Erythroblast (primary cell): ENCODE measurements around the gene MCTS1.

ENCODE experiments used
- GATA1 ChIP-seq: IDR thresholded peaks from 2 replicates; pipeline ENCODE4 v1.6.1; 2011; ENCODE audit warnings: low read depth, mild to moderate bottlenecking, control low read depth, low read length, moderate library complexity
- POLR2A ChIP-seq: IDR thresholded peaks from 2 replicates; pipeline ENCODE4 v1.6.1; 2011; ENCODE audit warnings: mild to moderate bottlenecking, low read length

- TF ChIP-seq POLR2A (no peak), GATA1 (no peak)
These were observed 28.4 kb upstream of the MCTS1 start for GRCh38 chrX:120575379-120576114.
